ENCODE measurements around the gene FLRT1. TPM values are rescaled to one million over a fixed set of nuclear protein-coding genes. Genes with fewer than 3 reads are reported as not detected.
A peak's percentile ranks its signal among the peaks of the same experiment; 100 is the strongest.

The FLRT1 gene
- total and polyA plus RNA-seq, 2 of the 13 experiments (the other 11 are each of a cell fraction or from before 2014, with no cell fraction given): 0.02 to 0.08 TPM

GRCh38 chr11:64007629-64008282 lies 28.0 kb upstream of the FLRT1 start (continued):
- no peak for TF ChIP-seq ZNF512B (CRISPR knock-in tag; IDR thresholded peaks at IDR 0.05; ENCODE audit: borderline replicate concordance)
- peak; percentile 47 for TF ChIP-seq STAG1 (CRISPR knock-in tag; IDR thresholded peaks at IDR 0.05)
- peak; percentile 10; the same call in 1 of the 2 replicates for TF ChIP-seq SMC3 (IDR thresholded peaks at IDR 0.05; ENCODE audit: low read length)
- peak; percentile 74; the same call in 1 of the 2 replicates for TF ChIP-seq ETV5 (CRISPR knock-in tag; IDR thresholded peaks at IDR 0.05; ENCODE audit: borderline replicate concordance)
- no peak for TF ChIP-seq ATF5 (CRISPR knock-in tag; IDR thresholded peaks at IDR 0.05; ENCODE audit: low read depth)
- TF ChIP-seq ZNF256 (CRISPR knock-in tag; conservative IDR thresholded peaks at IDR 0.05): 0 out of 2 replicates have a peak, but pooled peaks have one; percentile 68
- TF ChIP-seq MED1 (CRISPR knock-in tag; IDR thresholded peaks at IDR 0.05): peak; percentile 79
- no peak for TF ChIP-seq PHF5A (CRISPR knock-in tag; IDR thresholded peaks at IDR 0.05; ENCODE audit: low read depth, unreplicated experiment)
- no peak for TF ChIP-seq ZNF530 (CRISPR knock-in tag; IDR thresholded peaks at IDR 0.05; ENCODE audit: low read depth)
- no peak for TF ChIP-seq TOE1 (CRISPR knock-in tag; IDR thresholded peaks at IDR 0.05)
- TF ChIP-seq ZFP36L1 (CRISPR knock-in tag; IDR thresholded peaks at IDR 0.05): no peak
- no peak for TF ChIP-seq ATRX (CRISPR knock-in tag; IDR thresholded peaks at IDR 0.05; ENCODE audit: borderline replicate concordance)
- no peak for TF ChIP-seq ZNF484 (CRISPR knock-in tag; IDR thresholded peaks at IDR 0.05; ENCODE audit: borderline replicate concordance, low read depth)
- no peak for TF ChIP-seq SCMH1 (CRISPR knock-in tag; IDR thresholded peaks at IDR 0.05; ENCODE audit: borderline replicate concordance)
- peak; percentile 90 for TF ChIP-seq HNF1B (CRISPR knock-in tag; IDR thresholded peaks at IDR 0.05)
- TF ChIP-seq SALL1 (CRISPR knock-in tag; IDR thresholded peaks at IDR 0.05): peak; percentile 65
- no peak for TF ChIP-seq ZNF83 (CRISPR knock-in tag; IDR thresholded peaks at IDR 0.05; ENCODE audit: borderline replicate concordance)
- TF ChIP-seq AGO2 (optimal IDR thresholded peaks at IDR 0.05; ENCODE audit: low read depth, low read length): peak; percentile 86
- peak; percentile 70; the same call in 1 of the 2 replicates for TF ChIP-seq ZNF503 (CRISPR knock-in tag; IDR thresholded peaks at IDR 0.05)
- no peak for TF ChIP-seq ZNF543 (CRISPR knock-in tag; IDR thresholded peaks at IDR 0.05)
- TF ChIP-seq ERF (CRISPR knock-in tag; IDR thresholded peaks at IDR 0.05): peak; percentile 81; the same call in 1 of the 2 replicates
- TF ChIP-seq CC2D1A (CRISPR knock-in tag; IDR thresholded peaks at IDR 0.05): 0 out of 2 replicates have a peak, but pooled peaks have one; percentile 19
- TF ChIP-seq ZFP37 (CRISPR knock-in tag; IDR thresholded peaks at IDR 0.05; ENCODE audit: borderline replicate concordance): no peak
- TF ChIP-seq PHF8 (CRISPR knock-in tag; IDR thresholded peaks at IDR 0.05): peak; percentile 62
